ENCODE measurements around the gene WAPL.

DNA sequence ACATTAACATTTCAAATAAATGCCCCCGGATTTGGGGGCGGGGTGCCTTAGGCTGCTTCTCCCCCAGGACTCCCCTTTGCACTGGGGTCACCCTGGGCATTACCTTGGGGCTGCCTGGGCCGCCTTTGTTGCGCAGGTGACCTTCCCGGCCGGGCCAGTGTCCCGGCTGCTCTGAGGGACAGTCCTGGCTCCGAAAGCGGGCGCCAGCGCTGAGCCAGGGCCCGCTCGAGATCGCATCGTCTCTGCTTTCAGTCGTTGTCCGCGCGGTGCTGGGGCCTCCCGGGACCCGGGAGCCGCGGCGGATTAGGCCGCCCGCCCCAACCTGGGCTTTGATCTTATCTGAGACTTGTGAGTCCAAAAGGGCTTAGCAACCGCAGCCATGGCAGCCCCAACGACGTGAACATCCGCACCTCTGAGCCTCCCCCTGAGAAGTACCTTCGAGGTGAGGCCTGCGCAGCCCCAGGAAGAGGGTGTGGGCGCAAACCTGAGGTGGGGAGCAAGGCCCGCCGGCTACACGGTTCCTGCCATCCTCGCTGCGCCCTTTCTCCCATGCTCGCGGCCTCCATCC is 14.8 kb upstream of the WAPL start:
- TF ChIP-seq, protein P1, sequence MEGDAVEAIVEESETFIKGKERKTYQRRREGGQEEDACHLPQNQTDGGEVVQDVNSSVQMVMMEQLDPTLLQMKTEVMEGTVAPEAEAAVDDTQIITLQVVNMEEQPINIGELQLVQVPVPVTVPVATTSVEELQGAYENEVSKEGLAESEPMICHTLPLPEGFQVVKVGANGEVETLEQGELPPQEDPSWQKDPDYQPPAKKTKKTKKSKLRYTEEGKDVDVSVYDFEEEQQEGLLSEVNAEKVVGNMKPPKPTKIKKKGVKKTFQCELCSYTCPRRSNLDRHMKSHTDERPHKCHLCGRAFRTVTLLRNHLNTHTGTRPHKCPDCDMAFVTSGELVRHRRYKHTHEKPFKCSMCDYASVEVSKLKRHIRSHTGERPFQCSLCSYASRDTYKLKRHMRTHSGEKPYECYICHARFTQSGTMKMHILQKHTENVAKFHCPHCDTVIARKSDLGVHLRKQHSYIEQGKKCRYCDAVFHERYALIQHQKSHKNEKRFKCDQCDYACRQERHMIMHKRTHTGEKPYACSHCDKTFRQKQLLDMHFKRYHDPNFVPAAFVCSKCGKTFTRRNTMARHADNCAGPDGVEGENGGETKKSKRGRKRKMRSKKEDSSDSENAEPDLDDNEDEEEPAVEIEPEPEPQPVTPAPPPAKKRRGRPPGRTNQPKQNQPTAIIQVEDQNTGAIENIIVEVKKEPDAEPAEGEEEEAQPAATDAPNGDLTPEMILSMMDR (IDR thresholded peaks at IDR 0.05) = no peak
- TF ChIP-seq EZH2 (IDR thresholded peaks at IDR 0.05) = no peak
- TF ChIP-seq EZH2phosphoT487 (IDR thresholded peaks at IDR 0.05) = no peak
